HG03558 (cell line): ENCODE data around the gene GATAD2B.
A peak's percentile ranks its signal among the peaks of the same experiment; 100 is the strongest.
"Not testable (repeated sequence)": the region's sequence is repeated elsewhere in the genome, so short reads cannot be mapped to it uniquely, and the experiment has no call there.

ENCODE experiments used
- ATAC-seq: cut with Tn5 transposase; IDR thresholded peaks from one replicate; pipeline ENCODE4 v1.9.1; 2021; ENCODE audit warnings: moderate number of reproducible peaks; ENCODE audit not compliant: unreplicated experiment; ENCODE audit errors: extremely low read depth

The GATAD2B gene

DNA sequence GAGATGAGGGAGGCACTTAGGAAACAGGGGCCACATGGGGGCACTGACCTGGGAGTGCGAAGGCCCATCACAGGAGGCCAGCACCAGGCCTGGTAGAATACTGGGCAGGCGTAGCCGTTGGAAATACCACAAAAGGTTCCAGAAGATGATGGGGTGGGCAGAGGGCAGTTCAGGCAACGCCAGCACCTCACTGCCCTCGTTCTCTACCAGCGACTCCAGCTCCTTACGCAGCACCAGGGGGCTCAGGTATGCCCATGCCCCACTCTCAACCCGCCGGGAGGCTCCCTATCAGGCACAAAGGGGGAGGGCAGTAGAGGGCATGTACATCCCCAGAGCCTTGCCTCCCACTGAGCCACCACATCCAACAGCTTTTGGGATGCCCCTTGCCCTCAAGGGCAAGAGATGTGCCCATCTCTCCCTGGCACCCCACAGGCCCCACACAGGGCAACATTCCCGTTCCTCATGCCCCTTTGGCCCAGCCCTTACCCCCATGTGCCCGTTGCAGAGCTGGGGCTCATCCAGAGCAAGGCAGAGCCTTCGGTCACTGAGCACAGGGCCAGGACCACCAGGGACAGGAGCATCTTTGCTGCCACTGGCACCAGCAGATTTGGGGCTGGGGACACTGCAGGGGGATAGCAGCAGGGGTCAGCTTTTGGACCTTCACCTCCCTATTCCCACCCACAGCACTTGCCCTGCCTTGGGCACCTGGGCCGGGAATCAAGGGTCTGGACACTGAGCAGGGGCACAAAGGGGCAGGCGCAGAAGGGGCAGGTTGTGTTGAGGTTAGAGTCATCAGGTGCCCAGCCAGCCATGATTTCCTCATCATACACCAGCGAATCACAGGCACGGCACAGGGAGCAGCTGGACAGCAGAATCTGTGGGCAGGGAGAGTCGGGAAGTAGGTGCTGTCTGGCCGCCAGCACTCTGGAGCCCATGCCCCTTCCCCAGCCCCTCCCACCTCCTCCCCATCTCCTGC lies 9.7 kb upstream of the GATAD2B start:
- no peak for ATAC-seq

DNA sequence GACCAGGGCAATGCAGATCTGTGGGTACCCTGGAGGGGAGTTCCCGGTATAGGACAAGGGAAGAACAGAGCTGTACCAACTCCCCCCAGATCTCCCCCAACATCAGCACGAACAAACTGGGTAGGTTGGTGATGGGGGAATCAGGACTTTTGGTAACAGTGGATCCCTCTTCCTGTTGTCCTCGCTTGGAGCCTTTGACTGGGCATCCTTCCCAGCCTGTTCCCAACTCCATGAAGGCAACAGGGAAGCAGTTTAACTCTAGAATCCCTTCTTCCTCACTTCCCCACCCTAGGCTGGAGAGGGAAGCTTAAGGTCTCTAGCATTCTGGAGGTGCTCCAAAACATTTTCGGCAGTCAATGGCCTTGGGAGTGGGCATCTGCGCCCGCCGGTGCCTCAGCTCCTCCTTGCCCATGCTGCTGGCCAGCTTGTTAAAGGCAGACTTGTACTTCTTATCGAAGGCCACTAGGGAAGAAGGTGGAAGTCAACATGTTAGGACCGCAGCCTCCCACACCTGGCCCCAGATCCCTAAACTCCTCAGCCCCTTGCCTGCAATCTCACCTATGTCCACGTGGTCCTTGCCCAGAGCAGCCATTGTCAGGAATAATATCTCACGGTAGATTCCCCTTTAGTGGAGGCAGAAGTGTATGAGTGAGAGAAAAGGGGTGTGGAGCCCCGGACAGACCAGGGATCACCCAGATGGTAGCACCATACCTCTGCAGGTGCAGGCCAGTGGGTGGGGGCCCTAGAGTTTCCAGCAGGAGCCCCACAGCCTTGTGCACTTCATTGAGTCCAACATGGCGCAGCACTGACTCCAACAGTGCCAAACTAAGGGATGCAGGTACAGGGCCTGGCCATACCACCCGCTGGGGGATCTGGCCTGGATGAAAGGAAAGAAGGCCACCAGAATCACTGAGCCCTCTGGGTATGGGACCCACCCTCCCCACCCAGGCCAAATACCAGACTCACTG lies 7.5 kb upstream of the GATAD2B start:
- ATAC-seq, result no peak

- no peak for ATAC-seq
Observed at GRCh38 chr1:153929426-153929825, 6.7 kb upstream of the GATAD2B start.

DNA sequence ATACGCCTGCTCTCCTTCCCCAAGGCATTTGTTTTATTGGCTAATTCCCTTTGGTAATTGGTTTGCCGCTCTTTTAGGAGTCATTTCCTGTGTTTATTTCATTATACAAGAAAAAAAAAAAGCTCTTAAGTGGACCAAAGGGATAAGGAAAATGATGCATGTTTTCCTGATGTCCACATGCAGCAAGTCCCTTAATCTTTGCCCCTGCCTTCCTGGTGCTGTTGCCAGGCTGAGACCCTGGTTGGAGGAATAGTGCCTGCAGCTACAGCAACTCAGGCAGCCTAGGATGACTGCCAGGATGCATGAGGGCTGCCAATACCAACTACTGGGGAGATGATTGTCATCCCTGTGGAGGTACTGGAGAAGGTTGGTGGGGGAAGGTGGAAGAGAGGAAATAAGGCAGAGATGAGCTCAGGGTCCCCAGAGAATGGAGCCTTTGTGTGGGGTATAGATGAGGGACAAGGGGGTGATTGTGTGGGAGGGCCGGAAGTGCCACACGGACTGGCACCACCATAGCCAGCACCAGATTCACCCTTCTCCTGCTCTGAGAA lies 6.1 kb upstream of the GATAD2B start:
- no peak for ATAC-seq

DNA sequence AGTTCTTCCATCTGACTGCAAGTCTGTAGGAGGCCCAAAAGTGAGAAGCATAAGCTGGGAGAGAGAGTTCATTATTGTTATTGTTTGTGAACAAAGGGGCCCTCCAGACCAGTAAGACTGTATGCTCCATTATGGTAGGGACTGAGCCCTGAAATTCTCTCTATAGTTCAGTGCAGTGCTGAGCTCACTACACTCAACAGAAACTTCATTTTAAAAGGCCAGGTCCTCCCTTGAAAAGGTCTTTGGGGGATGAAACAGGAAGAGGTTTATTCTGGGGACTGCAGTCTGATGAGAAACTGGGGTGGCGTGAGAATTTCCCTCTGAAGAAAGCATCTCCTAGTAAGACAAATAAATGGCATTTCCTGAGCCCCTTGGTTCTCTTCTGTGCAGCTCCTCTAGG lies 5.5 kb upstream of the GATAD2B start:
- ATAC-seq, result no peak

- no peak for ATAC-seq
Observed at GRCh38 chr1:153926405-153926804, 3.6 kb upstream of the GATAD2B start.

GRCh38 chr1:153922076-153922971 lies 448 bp downstream of the GATAD2B start:
- peak; percentile 8 for ATAC-seq

DNA sequence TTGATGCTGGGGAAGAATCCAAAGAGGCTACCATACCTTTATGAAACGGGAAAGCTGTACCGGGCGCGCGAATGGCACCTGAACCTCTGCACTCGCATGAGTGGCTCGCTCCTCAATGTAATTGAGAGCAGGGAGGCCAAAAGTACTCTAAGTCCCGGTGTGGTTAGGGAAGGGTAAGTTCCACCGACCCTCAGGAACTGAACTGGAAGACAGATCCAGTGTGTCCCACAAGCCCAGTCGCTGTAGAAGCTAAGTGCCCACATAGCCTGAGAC lies 1.0 kb downstream of the GATAD2B start:
- ATAC-seq, result no peak

GRCh38 chr1:153921080-153921802 lies 1.5 kb downstream of the GATAD2B start:
- no peak for ATAC-seq

DNA sequence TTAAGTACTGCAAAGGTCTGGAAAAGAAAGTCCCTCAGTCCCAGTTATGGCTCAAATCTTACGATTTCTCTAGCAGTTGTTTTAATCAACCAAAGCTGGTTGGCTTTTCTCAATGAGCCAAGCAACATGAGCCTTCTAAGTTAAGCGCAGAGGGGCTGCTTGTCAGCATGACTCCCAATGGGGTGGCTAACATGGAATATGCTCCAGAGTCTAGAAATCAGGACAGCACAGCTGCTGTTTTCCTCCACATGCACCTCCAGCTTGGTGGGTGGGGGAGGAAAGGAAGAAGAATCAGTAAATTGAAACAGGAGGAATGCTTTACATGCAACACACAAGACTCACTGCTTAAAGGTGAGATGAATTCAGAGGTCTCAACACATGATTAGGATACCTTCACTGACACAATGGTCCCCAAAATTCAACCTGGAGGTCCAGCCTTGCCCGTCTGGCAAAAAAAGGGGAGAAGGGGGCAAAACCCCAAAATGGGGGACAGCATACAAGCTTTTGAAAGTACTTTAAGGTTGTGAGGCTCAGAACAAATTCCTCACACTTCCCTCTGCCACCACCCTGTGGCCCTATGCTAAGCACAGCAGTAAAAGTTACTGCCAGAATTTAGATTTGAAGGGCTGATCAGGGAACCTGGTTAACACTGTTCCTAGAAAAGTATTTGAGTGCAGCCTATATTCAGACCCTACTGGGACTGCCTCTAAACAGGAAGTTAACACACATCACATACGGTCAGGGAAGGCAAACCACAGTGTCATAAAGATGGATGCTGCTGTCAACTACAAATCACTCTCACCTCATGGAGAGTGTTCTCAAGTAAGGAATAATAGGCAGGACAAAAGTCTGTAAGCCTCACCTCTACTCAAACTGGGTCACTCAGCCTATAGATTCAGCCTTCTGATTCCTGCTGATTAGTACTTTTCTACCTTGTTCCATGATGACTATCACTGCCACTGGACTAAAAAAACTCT lies 2.6 kb downstream of the GATAD2B start:
- ATAC-seq, result no peak

DNA sequence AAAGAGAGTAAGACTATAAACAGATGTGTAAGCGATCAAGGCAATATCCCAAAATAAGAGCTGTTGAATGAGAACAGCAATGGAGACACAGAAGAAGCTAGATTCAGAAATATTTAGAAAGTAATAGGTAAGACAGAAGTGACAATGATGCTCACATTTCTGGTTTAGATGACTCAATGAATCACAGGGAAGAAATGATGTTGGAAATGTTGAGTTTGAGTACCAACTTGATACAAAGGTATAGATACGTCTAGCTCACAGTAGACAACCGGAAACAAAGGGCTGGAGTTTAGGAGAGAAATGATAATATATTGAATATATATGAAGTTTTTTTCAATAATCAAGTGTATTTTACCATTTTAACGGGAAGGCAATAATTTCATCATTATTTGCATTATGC lies 6.5 kb downstream of the GATAD2B start:
- ATAC-seq, result no peak

GRCh38 chr1:153912349-153912748 lies 10.4 kb downstream of the GATAD2B start:
- ATAC-seq, result no peak

GRCh38 chr1:153910560-153910959 lies 12.2 kb downstream of the GATAD2B start:
- ATAC-seq, result not testable (repeated sequence)

- no peak for ATAC-seq
Observed at GRCh38 chr1:153908071-153908470, 14.7 kb downstream of the GATAD2B start.

GRCh38 chr1:153907134-153907533 lies 15.6 kb downstream of the GATAD2B start:
- ATAC-seq, result no peak

DNA sequence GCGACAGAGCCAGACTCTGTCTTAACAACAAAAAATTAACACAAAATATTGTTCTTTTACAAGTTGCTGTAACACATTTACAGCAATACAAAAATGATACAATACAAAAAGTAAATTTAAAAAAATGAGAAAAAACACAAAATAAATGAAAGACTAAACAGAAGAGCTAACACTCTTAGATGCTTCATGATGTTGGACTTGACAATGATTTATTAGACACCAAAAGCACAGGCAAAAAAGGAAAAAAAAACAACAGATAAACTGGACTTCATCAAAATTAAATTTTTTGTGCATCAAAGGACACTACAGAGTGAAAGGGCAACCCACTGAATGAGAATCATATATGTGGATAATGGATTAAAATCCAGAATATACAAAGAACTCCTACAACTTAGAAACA lies 16.4 kb downstream of the GATAD2B start:
- no peak for ATAC-seq

DNA sequence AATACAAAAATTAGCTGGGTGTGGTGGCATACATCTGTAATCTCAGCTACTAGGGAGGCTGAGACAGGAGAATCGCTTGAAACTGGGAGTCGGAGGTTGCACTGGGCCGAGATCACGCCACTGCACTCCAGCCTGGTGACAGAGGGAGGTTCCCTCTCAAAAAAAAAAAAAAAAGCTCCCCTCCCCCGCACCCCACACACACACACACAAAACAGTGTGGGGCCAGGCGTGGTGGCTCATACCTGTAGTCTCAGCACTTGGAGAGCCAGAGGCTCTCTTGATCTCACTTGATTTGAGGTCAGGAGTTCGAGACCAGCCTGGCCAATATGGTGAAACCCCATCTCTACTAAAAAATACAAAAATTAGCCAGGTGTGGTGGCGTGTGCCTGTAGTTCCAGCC lies 16.9 kb downstream of the GATAD2B start:
- not testable (repeated sequence) for ATAC-seq

DNA sequence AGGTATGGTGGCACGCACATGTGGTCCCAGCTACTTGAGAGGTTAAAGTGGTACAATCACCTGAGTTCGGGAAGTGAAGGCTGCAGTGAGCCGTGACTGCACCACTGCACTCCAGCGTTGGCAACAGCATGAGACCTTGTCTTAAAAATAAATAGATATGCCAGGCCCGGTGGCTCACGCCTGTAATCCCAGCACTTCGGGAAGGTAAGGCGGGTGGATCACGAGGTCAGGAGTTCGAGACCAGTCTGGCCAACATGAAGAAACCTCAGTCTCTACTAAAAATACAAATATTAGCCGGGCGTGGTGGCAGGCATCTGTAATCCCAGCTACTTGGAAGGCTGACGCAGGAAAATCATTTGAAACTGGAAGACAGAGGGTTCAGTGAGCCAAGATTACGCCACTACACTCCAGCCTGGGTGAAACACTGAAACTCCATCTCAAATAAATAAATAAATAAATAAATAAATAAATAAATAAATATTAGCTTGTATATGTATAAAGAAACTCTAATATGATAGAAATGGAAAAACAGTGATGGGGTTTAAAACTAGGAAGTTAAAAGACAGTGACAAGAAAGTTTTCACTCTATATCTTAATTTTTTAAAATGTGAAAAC lies 18.8 kb downstream of the GATAD2B start:
- ATAC-seq, result no peak
